Astrocyte of the spinal cord (primary cell): ENCODE data around the gene RNGTT.

Source experiments
- DNase-seq: peaks from one replicate; pipeline ENCODE4 v3.0.0; 2011; ENCODE audit warnings: low read depth, low spot score
- H3K4me3 ChIP-seq: 2 replicates; pipeline ENCODE4 v1.5.1; 2011; ENCODE audit warnings: low read depth, mild to moderate bottlenecking, low read length, moderate library complexity
- in situ Hi-C: cut with HindIII; loops from 2 replicates; pipeline ENCODE4 v1.10.0; 2017; ENCODE audit warnings: low sequenced_read_pairs
- TF ChIP-seq, protein P1 (sequence below): IDR thresholded peaks from 2 replicates; pipeline ENCODE4 v1.5.1; 2012; ENCODE audit warnings: low read depth, mild to moderate bottlenecking, low read length, inconsistent platforms

RNGTT gene

DNA sequence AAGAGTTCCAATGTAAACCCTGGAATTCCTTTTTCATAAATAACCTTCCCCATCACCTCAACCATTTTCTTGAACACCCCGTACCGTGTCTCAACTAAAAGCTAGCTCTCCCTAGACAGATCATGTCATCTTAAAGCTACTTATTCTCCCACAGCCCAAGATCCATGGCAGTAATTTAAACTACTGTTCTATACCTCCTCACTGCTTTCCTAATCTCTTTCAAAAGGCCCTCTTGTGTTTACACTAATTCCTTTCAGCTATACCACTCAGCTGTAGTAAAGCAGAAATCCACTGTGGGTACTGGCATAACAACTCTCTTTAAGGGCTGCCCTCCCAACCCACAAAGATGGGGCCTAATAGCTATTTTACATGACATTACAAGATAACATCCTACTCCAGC, 67.5 kb downstream of the RNGTT start:
- no peak overlapping the region for H3K4me3 ChIP-seq
- in situ Hi-C loops: no loop called here
- TF ChIP-seq, protein P1, sequence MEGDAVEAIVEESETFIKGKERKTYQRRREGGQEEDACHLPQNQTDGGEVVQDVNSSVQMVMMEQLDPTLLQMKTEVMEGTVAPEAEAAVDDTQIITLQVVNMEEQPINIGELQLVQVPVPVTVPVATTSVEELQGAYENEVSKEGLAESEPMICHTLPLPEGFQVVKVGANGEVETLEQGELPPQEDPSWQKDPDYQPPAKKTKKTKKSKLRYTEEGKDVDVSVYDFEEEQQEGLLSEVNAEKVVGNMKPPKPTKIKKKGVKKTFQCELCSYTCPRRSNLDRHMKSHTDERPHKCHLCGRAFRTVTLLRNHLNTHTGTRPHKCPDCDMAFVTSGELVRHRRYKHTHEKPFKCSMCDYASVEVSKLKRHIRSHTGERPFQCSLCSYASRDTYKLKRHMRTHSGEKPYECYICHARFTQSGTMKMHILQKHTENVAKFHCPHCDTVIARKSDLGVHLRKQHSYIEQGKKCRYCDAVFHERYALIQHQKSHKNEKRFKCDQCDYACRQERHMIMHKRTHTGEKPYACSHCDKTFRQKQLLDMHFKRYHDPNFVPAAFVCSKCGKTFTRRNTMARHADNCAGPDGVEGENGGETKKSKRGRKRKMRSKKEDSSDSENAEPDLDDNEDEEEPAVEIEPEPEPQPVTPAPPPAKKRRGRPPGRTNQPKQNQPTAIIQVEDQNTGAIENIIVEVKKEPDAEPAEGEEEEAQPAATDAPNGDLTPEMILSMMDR: no peak
- DNase-seq: no peak

GRCh38 chr6:88890860-88891845, 72.3 kb downstream of the RNGTT start:
- H3K4me3 ChIP-seq: no peak overlapping the region
- TF ChIP-seq, protein P1: no peak
- DNase-seq: peak; percentile 33
- in situ Hi-C loops: no loop called here

- TF ChIP-seq, protein P1: no peak
- in situ Hi-C loops: no loop called here
- no peak for DNase-seq
- H3K4me3 ChIP-seq: no peak overlapping the region
These were observed 73.0 kb downstream of the RNGTT start for GRCh38 chr6:88890394-88890793.

- H3K4me3 ChIP-seq: no peak overlapping the region
- no peak for DNase-seq
- in situ Hi-C loops: no loop called here
- TF ChIP-seq, protein P1: no peak
These were observed 79.1 kb downstream of the RNGTT start for GRCh38 chr6:88884361-88884760.

GRCh38 chr6:88882536-88882935, 80.9 kb downstream of the RNGTT start:
- in situ Hi-C loops: no loop called here
- TF ChIP-seq, protein P1: no peak
- no peak overlapping the region for H3K4me3 ChIP-seq
- no peak for DNase-seq

- in situ Hi-C loops: no loop called here
- H3K4me3 ChIP-seq: no peak overlapping the region
- no peak for DNase-seq
- TF ChIP-seq, protein P1: no peak
These were observed 82.0 kb downstream of the RNGTT start for GRCh38 chr6:88881451-88881850.
